Inflammatory macrophage treated with lipopolysaccharide for 4 hours (primary cell): ENCODE measurements around the gene MXI1.
A peak's percentile ranks its signal among the peaks of the same experiment; 100 is the strongest.
"Not testable (repeated sequence)": the region's sequence is repeated elsewhere in the genome, so short reads cannot be mapped to it uniquely, and the experiment has no call there.

ENCODE experiments used
- DNase-seq: peaks from one replicate; pipeline ENCODE4 v3.0.0-alpha.2; 2020

Gene MXI1

GRCh38 chr10:110244550-110244949 lies 37.1 kb downstream of the MXI1 start:
- no peak for DNase-seq

- DNase-seq, result not testable (repeated sequence)
Observed at GRCh38 chr10:110247833-110248232, 40.4 kb downstream of the MXI1 start.

GRCh38 chr10:110249489-110249888 lies 42.1 kb downstream of the MXI1 start:
- DNase-seq, result not testable (repeated sequence)

DNA sequence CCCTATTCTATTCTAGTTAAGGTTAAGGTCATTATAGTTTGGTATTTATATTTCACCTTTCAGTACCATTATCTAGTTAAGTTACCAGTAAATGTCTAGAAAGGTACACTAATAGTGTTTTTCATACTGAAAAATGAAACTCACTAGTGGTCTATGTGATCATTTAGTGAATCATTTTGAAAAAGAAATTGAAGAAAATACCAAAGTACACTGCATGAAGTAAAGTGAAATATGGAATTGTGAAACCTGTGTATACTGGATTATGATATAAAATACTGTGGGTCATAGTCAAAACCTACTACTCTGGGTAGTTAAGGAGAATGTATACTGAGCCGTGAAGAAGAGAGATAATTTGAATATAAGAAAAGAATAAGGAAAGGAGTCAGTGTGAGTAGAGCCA lies 44.0 kb downstream of the MXI1 start:
- DNase-seq, result not testable (repeated sequence)

GRCh38 chr10:110252151-110252550 lies 44.7 kb downstream of the MXI1 start:
- DNase-seq, result no peak

DNA sequence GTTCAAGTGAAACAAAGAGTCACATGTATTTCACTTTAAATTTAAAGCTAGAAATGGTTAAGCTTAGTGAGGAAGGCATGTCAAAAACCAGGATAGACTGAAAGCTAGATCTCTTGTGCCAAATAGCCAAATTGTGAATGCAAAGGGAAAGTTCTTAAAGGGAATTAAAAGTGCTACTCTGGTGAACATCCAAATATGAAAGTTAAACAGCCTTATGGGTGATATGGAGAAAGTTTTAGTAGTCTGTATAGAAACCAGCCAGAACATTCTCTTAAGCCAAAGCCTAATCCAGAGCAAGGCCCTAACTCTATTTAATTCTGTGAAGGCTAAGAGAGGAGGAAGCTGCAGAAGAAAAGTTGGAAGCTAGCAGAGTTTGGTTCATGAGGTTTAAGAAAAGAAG lies 47.1 kb downstream of the MXI1 start:
- peak; percentile 39 for DNase-seq

- no peak for DNase-seq
Observed at GRCh38 chr10:110258542-110258941, 51.1 kb downstream of the MXI1 start.

GRCh38 chr10:110259317-110259716 lies 51.9 kb downstream of the MXI1 start:
- DNase-seq, result no peak

GRCh38 chr10:110260746-110261477 lies 53.5 kb downstream of the MXI1 start:
- no peak for DNase-seq

DNA sequence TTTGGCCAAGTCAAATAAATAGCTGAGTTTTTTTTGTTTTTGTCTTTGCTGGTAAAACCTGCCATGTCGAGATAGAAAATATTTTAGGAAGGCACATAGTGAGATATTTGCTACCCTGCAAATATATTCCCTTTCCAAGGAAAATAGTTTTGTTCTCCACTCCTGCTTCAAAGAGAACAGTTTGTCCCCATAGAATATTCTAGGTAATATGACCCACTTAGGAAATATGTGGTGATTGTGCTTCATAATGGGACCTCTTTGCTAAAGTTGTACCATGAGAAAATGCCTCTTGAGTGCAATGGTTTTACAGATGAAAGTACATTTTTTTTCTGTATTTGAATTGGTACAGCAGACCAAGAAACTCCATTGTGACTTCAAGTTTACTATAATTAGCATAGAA lies 55.8 kb downstream of the MXI1 start:
- DNase-seq, result no peak

DNA sequence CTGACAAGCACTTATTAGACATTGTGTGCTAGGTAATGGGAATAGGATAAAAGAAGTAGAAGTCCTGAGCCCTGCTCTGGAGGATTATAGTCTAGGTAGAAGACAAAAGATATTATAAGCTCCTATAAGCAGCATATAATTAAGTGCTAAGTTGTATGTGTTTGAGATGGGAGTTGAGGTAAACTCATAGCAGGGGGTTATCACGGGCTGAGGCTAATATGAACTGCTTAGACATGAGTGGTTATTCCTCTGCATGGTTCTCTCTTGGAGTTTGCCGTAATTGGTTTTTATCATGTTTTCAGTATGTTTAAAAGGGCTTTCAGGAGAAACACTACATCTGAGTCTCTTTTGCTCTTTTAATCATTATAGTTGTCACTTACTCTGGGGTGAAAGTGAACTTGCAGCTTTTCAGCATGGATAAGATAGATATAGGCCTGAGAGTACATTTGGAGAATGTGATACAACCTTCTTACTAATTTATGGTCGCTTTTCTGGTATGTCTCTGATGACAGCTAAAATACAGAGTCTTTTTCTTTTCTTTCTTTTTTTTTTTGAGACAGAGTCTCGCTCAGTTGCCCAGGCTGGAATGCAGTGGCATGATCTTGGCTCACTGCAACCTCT lies 58.3 kb downstream of the MXI1 start:
- no peak for DNase-seq

GRCh38 chr10:110267276-110267675 lies 59.9 kb downstream of the MXI1 start:
- DNase-seq, result no peak

DNA sequence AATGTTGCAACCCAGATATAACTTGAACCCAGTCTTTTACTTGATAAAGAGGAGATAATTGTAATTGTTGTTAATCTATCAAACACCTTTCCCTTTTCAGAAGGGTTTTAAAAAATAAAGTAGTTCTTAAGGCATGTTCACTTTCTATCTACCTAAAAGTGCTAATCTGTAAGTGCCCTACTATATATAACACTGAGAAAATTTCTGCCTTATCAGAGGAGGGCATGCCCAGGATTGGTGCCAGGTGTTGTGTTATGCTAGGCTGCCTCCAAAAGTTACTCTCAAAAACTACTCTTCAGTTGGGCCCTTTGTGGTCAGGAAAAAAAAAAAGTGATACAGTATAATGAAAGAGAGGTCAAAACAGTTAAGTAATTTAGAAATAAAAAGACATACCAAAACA lies 61.0 kb downstream of the MXI1 start:
- no peak for DNase-seq

DNA sequence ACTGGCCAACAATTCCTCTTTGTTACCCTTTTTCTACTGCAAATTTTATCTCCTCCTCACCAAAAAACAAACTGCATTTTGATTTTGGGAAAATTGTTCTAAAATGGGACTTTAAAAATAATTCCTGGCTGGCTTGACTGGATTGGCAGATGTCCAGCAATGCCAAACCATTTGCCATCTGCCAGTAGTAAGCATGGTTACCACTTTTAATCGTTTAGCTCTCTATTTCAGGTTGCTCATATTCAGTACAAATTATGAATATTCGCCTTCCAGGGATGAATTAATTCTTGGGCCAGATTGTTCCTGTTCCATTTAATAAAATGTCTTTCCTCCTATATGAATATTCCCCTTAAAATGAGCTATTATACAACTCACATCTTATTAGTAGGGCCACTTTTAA lies 61.6 kb downstream of the MXI1 start:
- no peak for DNase-seq

DNA sequence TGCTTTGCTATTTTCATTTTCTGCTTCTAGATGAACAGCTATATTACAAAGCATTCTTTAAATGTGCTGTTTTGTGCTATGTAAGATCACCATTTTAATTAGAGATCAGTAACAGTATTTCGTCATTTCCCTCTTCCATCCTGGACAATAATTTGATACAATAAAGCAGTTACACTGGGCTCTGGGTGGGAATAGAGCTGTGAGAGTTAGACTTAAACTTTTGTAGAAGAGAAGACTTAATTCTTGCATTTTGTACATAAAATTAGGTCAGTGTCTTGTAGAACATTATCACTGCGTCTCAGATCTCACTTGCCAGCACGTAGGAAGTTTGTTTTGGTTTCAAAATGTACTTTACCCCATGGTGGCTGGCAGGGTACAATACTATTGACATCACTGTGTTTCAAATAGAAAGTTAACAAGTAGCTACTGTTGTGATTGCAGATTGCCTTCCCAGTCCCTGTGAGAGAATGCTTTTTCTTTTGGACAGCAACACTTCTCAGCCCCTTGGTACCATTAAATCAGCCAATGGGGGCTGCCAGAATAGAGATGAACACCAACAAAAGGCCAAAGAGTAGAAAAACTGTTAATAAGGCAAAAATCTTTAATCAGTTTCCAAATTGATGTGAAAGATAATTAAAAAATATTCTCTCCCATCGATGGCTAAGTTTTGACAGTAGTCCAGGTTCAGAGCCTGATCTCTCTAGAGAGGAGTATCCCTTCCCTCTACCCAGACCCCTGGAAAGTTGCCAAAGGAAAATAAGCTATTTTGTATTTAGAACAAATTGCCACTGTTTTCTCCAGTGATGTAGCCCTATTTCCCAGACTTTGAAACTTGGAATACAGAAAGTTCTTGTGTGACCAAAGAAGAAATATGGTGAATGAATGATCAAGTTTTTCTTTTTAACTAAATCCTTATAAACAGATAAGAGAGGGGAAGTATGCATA lies 62.2 kb downstream of the MXI1 start:
- DNase-seq, result peak; percentile 87

DNA sequence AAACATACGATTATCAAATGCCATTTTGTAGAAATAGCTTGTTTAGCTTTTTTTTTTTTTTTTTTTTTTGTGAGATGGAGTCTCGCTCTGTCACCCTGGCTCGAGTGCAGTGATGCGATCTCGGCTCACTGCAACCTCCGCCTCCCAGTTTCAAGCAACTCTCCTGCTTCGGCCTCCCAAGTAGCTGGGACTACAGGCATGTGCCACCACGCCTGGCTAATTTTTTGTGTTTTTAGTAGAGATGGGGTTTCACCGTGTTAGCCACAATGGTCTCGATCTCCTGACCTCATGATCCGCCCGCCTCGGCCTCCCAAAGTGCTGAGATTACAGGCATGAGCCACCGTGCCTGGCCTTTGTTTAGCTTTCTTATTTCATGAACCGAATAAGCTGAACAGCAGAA lies 65.6 kb downstream of the MXI1 start:
- not testable (repeated sequence) for DNase-seq

GRCh38 chr10:110273474-110273873 lies 66.1 kb downstream of the MXI1 start:
- DNase-seq, result peak; percentile 88

GRCh38 chr10:110274072-110274627 lies 66.7 kb downstream of the MXI1 start:
- peak; percentile 10 for DNase-seq

- no peak for DNase-seq
Observed at GRCh38 chr10:110274647-110275046, 67.2 kb downstream of the MXI1 start.

- DNase-seq, result no peak
Observed at GRCh38 chr10:110275128-110275729, 67.8 kb downstream of the MXI1 start.

DNA sequence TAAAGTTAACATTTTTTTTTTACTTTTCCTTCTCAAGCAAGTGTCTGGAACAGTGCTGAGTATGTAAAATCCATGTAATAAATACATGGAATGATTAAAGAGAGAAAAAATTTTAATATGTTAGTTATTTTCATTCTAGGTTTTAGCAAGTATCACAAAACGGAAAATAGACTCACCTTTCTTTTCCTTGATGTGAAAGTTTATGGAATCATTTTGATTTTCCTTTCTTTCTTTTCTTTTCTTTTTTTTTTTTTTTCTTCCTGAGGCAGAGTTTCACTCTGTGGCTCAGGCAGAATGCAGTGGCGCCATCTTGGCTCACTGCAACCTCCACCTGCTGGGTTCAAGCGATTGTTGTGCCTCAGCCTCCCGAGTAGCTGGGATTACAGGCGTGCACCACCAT lies 69.2 kb downstream of the MXI1 start:
- DNase-seq, result no peak

DNA sequence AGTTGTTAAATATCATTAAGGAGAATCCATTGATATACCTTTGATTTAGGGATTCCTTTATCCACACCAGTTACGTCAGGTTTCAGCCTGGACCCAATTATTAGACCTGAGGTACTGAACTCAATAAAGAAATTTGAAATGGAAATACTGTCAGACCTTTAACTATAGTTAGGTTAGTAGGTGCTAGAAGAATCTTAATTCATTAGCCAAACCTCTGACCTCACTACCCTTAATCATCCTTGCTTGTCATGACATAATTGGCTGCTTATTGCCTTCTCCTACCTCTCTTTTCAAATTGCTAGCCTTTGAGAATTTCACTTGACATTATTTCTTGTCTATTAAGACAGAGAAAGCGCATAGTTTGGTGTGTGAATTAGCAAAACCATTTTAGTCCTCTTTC lies 70.2 kb downstream of the MXI1 start:
- no peak for DNase-seq
